SK-N-SH (cell line): Measurements from ENCODE around the gene KIFAP3. TPM values are rescaled to one million over a fixed set of nuclear protein-coding genes. Genes with fewer than 3 reads are reported as not detected.

Source experiments
- CTCF ChIA-PET: fragments of 300-600, 350-600 bp; formaldehyde crosslinking; extraction: SDS; loops from one replicate; lab custom pipeline; 2021; lab: Yijun Ruan, JAX
- POLR2A ChIA-PET: fragments of 350-600 bp; sonication (Branson Sonifier 250); formaldehyde crosslinking; extraction: SDS; loops from one replicate; lab custom pipeline; 2020; ENCODE audit warnings: antibody characterized with exemption, inconsistent platforms; lab: Yijun Ruan, JAX
- DNase-seq: peaks from one replicate; pipeline ENCODE4 v3.0.0; 2012
- H2AFZ ChIP-seq: fragments of 200-600 bp; sonication (generic); 2 replicates; pipeline ENCODE4 v1.8.1; 2016; ENCODE audit warnings: antibody characterized with exemption, mild to moderate bottlenecking, low read depth
- H3F3A ChIP-seq: fragments of 200-600 bp; sonication (generic); replicated peaks from 2 replicates; pipeline ENCODE3; 2016; ENCODE audit warnings: antibody characterized with exemption, mild to moderate bottlenecking; ENCODE audit not compliant: insufficient read depth
- H3K27ac ChIP-seq, 2 experiments: fragments of 200-500 bp in 1 of 2; fragments of 200-600 bp in 1 of 2; sonication (Bioruptor generic) in 1 of 2; sonication (generic), shearing (Covaris generic) in 1 of 2; 2 replicates each; pipeline versions ENCODE4 v1.5.1 to v1.6.1; 2014 to 2016; ENCODE audit warnings: low read depth in 2 of 2, inconsistent platforms in 1 of 2, low read length in 1 of 2, mild to moderate bottlenecking in 1 of 2, mixed read lengths in 1 of 2
- H3K27me3 ChIP-seq: fragments of 200-600 bp; sonication (generic), shearing (Covaris generic); 2 replicates; pipeline ENCODE4 v1.6.1; 2016; ENCODE audit warnings: mixed run types; ENCODE audit not compliant: insufficient read depth
- H3K36me3 ChIP-seq, 2 experiments: fragments of 200-500 bp in 1 of 2; fragments of 200-600 bp in 1 of 2; sonication (Bioruptor generic) in 1 of 2; sonication (generic) in 1 of 2; replicated peaks in 1 of 2; 2 replicates each; pipeline versions ENCODE3 to v1.5.1; 2014 to 2016; ENCODE audit warnings: low read length in 1 of 2, mild to moderate bottlenecking in 1 of 2; ENCODE audit not compliant: insufficient read depth in 2 of 2, control insufficient read depth in 1 of 2
- H3K4me1 ChIP-seq, 2 experiments: fragments of 200-500 bp in 1 of 2; fragments of 200-600 bp in 1 of 2; sonication (Bioruptor generic) in 1 of 2; sonication (generic), shearing (Covaris generic) in 1 of 2; 2 replicates each; pipeline versions ENCODE4 v1.5.1 to v1.6.1; 2014 to 2016; ENCODE audit warnings: low read depth in 1 of 2, low read length in 1 of 2, mixed run types in 1 of 2; ENCODE audit not compliant: insufficient read depth in 2 of 2, control insufficient read depth in 1 of 2
- H3K4me2 ChIP-seq: fragments of 200-600 bp; sonication (generic), shearing (Covaris generic); 2 replicates; pipeline ENCODE4 v1.6.1; 2017; ENCODE audit warnings: mixed run types
- H3K4me3 ChIP-seq, 2 experiments: fragments of 200-500 bp in 1 of 2; fragments of 200-600 bp in 1 of 2; sonication (Bioruptor generic) in 1 of 2; sonication (generic), shearing (Covaris generic) in 1 of 2; 2 replicates each; pipeline versions ENCODE4 v1.5.1 to v1.8.1; 2014 to 2016; ENCODE audit warnings: low read depth in 2 of 2, inconsistent platforms in 1 of 2, low read length in 1 of 2, mild to moderate bottlenecking in 1 of 2, mixed read lengths in 1 of 2, moderate library complexity in 1 of 2
- H3K79me2 ChIP-seq: fragments of 200-600 bp; sonication (generic); 2 replicates; pipeline ENCODE4 v1.8.1; 2017; ENCODE audit warnings: mild to moderate bottlenecking; ENCODE audit not compliant: insufficient read depth
- H3K9ac ChIP-seq: fragments of 200-600 bp; sonication (generic); 2 replicates; pipeline ENCODE4 v1.6.1; 2017; ENCODE audit warnings: mixed run types
- H3K9me2 ChIP-seq: fragments of 200-600 bp; sonication (generic); 2 replicates; pipeline ENCODE4 v1.6.1; 2017; ENCODE audit warnings: mixed run types
- H3K9me3 ChIP-seq: fragments of 200-600 bp; sonication (generic); 2 replicates; pipeline ENCODE4 v1.6.1; 2017; ENCODE audit warnings: mixed run types, mild to moderate bottlenecking, moderate library complexity
- H4K20me1 ChIP-seq: fragments of 200-600 bp; sonication (generic); 2 replicates; pipeline ENCODE4 v1.6.1; 2017; ENCODE audit warnings: mild to moderate bottlenecking, mixed run types; ENCODE audit not compliant: insufficient read depth
- CHD2 ChIP-seq: fragments of 150-350 bp; IDR thresholded peaks from 2 replicates; pipeline ENCODE4 v1.6.1; 2018; ENCODE audit warnings: low read length; ENCODE audit not compliant: partially characterized antibody
- CTCF ChIP-seq: fragments of 200-600 bp; sonication (generic); IDR thresholded peaks from 2 replicates; pipeline ENCODE4 v1.6.1; 2017; ENCODE audit warnings: antibody characterized with exemption, mild to moderate bottlenecking, moderate library complexity
- FOSL2 ChIP-seq: IDR thresholded peaks from 2 replicates; pipeline ENCODE4 v1.4.0; 2012; ENCODE audit warnings: low read depth, mild to moderate bottlenecking, moderate library complexity, borderline replicate concordance
- FOXJ3 ChIP-seq: sonication (generic); formaldehyde crosslinking; IDR thresholded peaks from 2 replicates; pipeline ENCODE4 v1.5.1; 2020; ENCODE audit warnings: mild to moderate bottlenecking, missing genetic modification reagents
- JUND ChIP-seq: IDR thresholded peaks from 2 replicates; pipeline ENCODE4 v1.4.0; 2012
- MAX ChIP-seq: IDR thresholded peaks from 2 replicates; pipeline ENCODE4 v1.4.0; 2012; ENCODE audit warnings: low read depth
- NRF1 ChIP-seq: IDR thresholded peaks from 2 replicates; pipeline ENCODE4 v1.6.1; 2012; ENCODE audit warnings: low read depth, mild to moderate bottlenecking, low read length
- RFX5 ChIP-seq: IDR thresholded peaks from 2 replicates; pipeline ENCODE4 v1.6.1; 2012; ENCODE audit warnings: mild to moderate bottlenecking, improper control_type of control experiment, low read length
- SIN3A ChIP-seq: IDR thresholded peaks from 2 replicates; pipeline ENCODE4 v1.6.1; 2012; ENCODE audit warnings: low read depth, mild to moderate bottlenecking, low read length, moderate library complexity, borderline replicate concordance
- SMC3 ChIP-seq: IDR thresholded peaks from 2 replicates; pipeline ENCODE4 v1.6.1; 2012; ENCODE audit warnings: low read depth, low read length, improper control_type of control experiment
- TAF1 ChIP-seq: IDR thresholded peaks from 2 replicates; pipeline ENCODE4 v1.6.1; 2012; ENCODE audit warnings: low read depth, mild to moderate bottlenecking, low read length, moderate library complexity, borderline replicate concordance
- TEAD4 ChIP-seq: IDR thresholded peaks from 2 replicates; pipeline ENCODE4 v1.4.0; 2012; ENCODE audit warnings: mild to moderate bottlenecking, borderline replicate concordance; ENCODE audit not compliant: insufficient read depth
- USF1 ChIP-seq: IDR thresholded peaks from 2 replicates; pipeline ENCODE4 v1.4.0; 2012; ENCODE audit warnings: low read depth, borderline replicate concordance
- whole genome bisulfite sequencing: methylation state at CpG from one replicate; pipeline ENCODE4 v1.1.6; 2017; ENCODE audit warnings: low lambda C conversion rate; 5-methylcytosine and 5-hydroxymethylcytosine counted together
- polyA plus RNA-seq, 3 experiments: library from polyadenylated mRNA; depleted of rRNA; stranded (reverse); fragments of >200 nt; gene quantifications; 2 replicates each; pipeline ENCODE4 v1.2.3, GENCODE V29; 2012

Gene KIFAP3
- polyA plus RNA-seq, 1 of the 3 experiments (the other 2 are of a cell fraction), result 10.7 TPM

GRCh38 chr1:170075186-170075585 is 691 bp upstream of the KIFAP3 start:
- Histone ChIP-seq H3K36me3 (peaks cover 0 to 2% of the 10 kb centered on the region in 2 experiments), H3K9me2 (no peaks in the 10 kb centered on the region), H3F3A (peaks cover 7% of the 10 kb centered on the region), H3K9me3 (peaks cover 12% of the 10 kb centered on the region; the same call in 1 of the 2 replicates), H3K4me2 (peak overlapping the region; percentile 86), H3K4me1 (peaks cover 0 to 11% of the 10 kb centered on the region in 2 experiments; a peak in 2 of 4 replicates), H3K27ac (peak overlapping the region in 1 of 2 experiments; percentile 82; a peak in 1 of 4 replicates), H3K4me3 (peak overlapping the region; percentile 86 to 98), H2AFZ (peak overlapping the region; percentile 71; the same call in 1 of the 2 replicates), H3K27me3 (no peaks in the 10 kb centered on the region), H3K9ac (no peak overlapping the region), H3K79me2 (peaks cover 38% of the 10 kb centered on the region), H4K20me1 (no peaks in the 10 kb centered on the region)
- no peak for DNase-seq
- 77% methylated on average over 3 of the region's 3 CpGs for WGBS
- POLR2A ChIA-PET, result interaction anchor here (1.6 kb wide), 1 partner anchor 181 kb away, joined by 5 read pairs; the partner anchor contains the start of gene SCYL3
- CTCF ChIA-PET, result interaction anchor here (0.6 to 1.4 kb wide), 4 partner anchors 28 to 816 kb away, joined by 3 read pairs; no protein-coding TSS in a partner anchor
- no peak for TF ChIP-seq TAF1
- no peak for TF ChIP-seq FOXJ3 (CRISPR knock-in tag)
- no peak for TF ChIP-seq CHD2
- TF ChIP-seq USF1, result no peak
- TF ChIP-seq SMC3, result no peak
- no peak for TF ChIP-seq MAX

GRCh38 chr1:170073893-170074249 is 624 bp downstream of the KIFAP3 start:
- peak overlapping the region; percentile 86 for H3K4me2 ChIP-seq
- no peaks in the 10 kb centered on the region for H3K27me3 ChIP-seq
- H3K9ac ChIP-seq, result peak overlapping the region; percentile 79
- H3K79me2 ChIP-seq, result peaks cover 41% of the 10 kb centered on the region
- H3K27ac ChIP-seq, result peak overlapping the region; percentile 74 to 91
- ChIA-PET CTCF (interaction anchor here (0.6 kb wide), 1 partner anchor 110 kb away, joined by 3 read pairs; no protein-coding TSS in a partner anchor), POLR2A (interaction anchor here (1.6 kb wide), 1 partner anchor 180 kb away, joined by 5 read pairs; the partner anchor contains the start of gene SCYL3)
- peak overlapping the region; percentile 98 for H2AFZ ChIP-seq
- peak overlapping the region; percentile 86 to 98 for H3K4me3 ChIP-seq
- peaks cover 0 to 2% of the 10 kb centered on the region in 2 experiments for H3K36me3 ChIP-seq
- H3K4me1 ChIP-seq, result peaks cover 0 to 11% of the 10 kb centered on the region in 2 experiments; a peak in 2 of 4 replicates
- DNase-seq, result no peak
- H4K20me1 ChIP-seq, result no peaks in the 10 kb centered on the region
- WGBS, result 7% methylated on average over 8 of the region's 8 CpGs
- H3K9me2 ChIP-seq, result no peaks in the 10 kb centered on the region
- TF ChIP-seq JUND (no peak), RFX5 (no peak), MAX (no peak), CTCF (no peak), TEAD4 (no peak), SIN3A (no peak), FOXJ3 (CRISPR knock-in tag) (no peak), NRF1 (no peak), FOSL2 (no peak)
- TF ChIP-seq, all 33 proteins: peak for 0
- Histone ChIP-seq H3K9me3 (0 out of 2 replicates have a peak, but pooled peaks cover 4% of the 10 kb centered on the region), H3F3A (peaks cover 7% of the 10 kb centered on the region)
